ENCODE data around the gene CREBBP. TPM values are rescaled to one million over a fixed set of nuclear protein-coding genes. Genes with fewer than 3 reads are reported as not detected.

CREBBP gene
- total RNA-seq, 3 donors from 2014 or later: 57.9 to 107 (median 81.6) TPM

- DNase-seq (no peak), ATAC-seq (no peak)
- H3K4me1 ChIP-seq (ENCODE audit: low read depth): no peaks in the 10 kb centered on the region
- no peak overlapping the region for H3K4me3 ChIP-seq
- TF ChIP-seq CTCF (IDR thresholded peaks at IDR 0.05): no peak
- peaks cover 10% of the 10 kb centered on the region for H3K36me3 ChIP-seq (ENCODE audit: low read depth)
- intact Hi-C loops (cut with DNase I, micrococcal nuclease): no loop called here
- no peaks in the 10 kb centered on the region for H3K9me3 ChIP-seq
Observed at GRCh38 chr16:3769942-3770341, 110.6 kb downstream of the CREBBP start.

- no peak for DNase-seq
- no peaks in the 10 kb centered on the region for H3K9me3 ChIP-seq
- no peak overlapping the region for H3K4me3 ChIP-seq
- intact Hi-C loops (cut with DNase I, micrococcal nuclease): no loop called here
- no peak for ATAC-seq
- no peak for TF ChIP-seq CTCF (IDR thresholded peaks at IDR 0.05)
- peaks cover 15% of the 10 kb centered on the region for H3K36me3 ChIP-seq (ENCODE audit: low read depth)
- no peaks in the 10 kb centered on the region for H3K4me1 ChIP-seq (ENCODE audit: low read depth)
Observed at GRCh38 chr16:3769013-3769412, 111.5 kb downstream of the CREBBP start.

- H3K9me3 ChIP-seq: no peaks in the 10 kb centered on the region
Observed at GRCh38 chr16:3767333-3767986, 113.1 kb downstream of the CREBBP start.

GRCh38 chr16:3766177-3766576 is 114.3 kb downstream of the CREBBP start:
- DNase-seq (no peak), ATAC-seq (no peak)
- TF ChIP-seq CTCF (IDR thresholded peaks at IDR 0.05): no peak
- no peaks in the 10 kb centered on the region for H3K4me1 ChIP-seq (ENCODE audit: low read depth)
- intact Hi-C loops (cut with DNase I, micrococcal nuclease): no loop called here
- H3K9me3 ChIP-seq: no peaks in the 10 kb centered on the region
- H3K36me3 ChIP-seq (ENCODE audit: low read depth): peaks cover 15% of the 10 kb centered on the region
- H3K4me3 ChIP-seq: no peak overlapping the region

More at GRCh38 chr16:3767333-3767986, 113.1 kb downstream of the CREBBP start:
- no peak overlapping the region for H3K4me3 ChIP-seq
- DNase-seq: no peak
- TF ChIP-seq CTCF (IDR thresholded peaks at IDR 0.05): no peak
- H3K4me1 ChIP-seq (ENCODE audit: low read depth): no peaks in the 10 kb centered on the region
- no peak for ATAC-seq
- peaks cover 15% of the 10 kb centered on the region for H3K36me3 ChIP-seq (ENCODE audit: low read depth)
- intact Hi-C loops (cut with DNase I, micrococcal nuclease): no loop called here

- no peaks in the 10 kb centered on the region for H3K4me1 ChIP-seq (ENCODE audit: low read depth)
- H3K4me3 ChIP-seq: no peak overlapping the region
- TF ChIP-seq CTCF (IDR thresholded peaks at IDR 0.05): no peak
- no peak for DNase-seq
- intact Hi-C loops (cut with DNase I, micrococcal nuclease): no loop called here
- peaks cover 15% of the 10 kb centered on the region for H3K36me3 ChIP-seq (ENCODE audit: low read depth)
- H3K9me3 ChIP-seq: no peaks in the 10 kb centered on the region
- ATAC-seq: no peak
Observed at GRCh38 chr16:3764409-3764808, 116.1 kb downstream of the CREBBP start.
